Measurements from ENCODE around the gene CBLB.

- no peak for TF ChIP-seq CTCF (IDR thresholded peaks at IDR 0.05)
- TF ChIP-seq GATA3 (IDR thresholded peaks at IDR 0.05; ENCODE audit: borderline replicate concordance), result no peak
- no peak for TF ChIP-seq BCL3 (IDR thresholded peaks at IDR 0.05)
- TF ChIP-seq RFX5 (IDR thresholded peaks at IDR 0.05), result no peak
- TF ChIP-seq ELK1 (IDR thresholded peaks at IDR 0.05; ENCODE audit: low read depth, low read length), result no peak
- TF ChIP-seq POLR2A (IDR thresholded peaks at IDR 0.05; ENCODE audit: low read length), result no peak
- TF ChIP-seq FOSB (CRISPR knock-in tag; IDR thresholded peaks at IDR 0.05), result no peak
- no peak for TF ChIP-seq HDAC2 (IDR thresholded peaks at IDR 0.05)
Measured at GRCh38 chr3:105755121-105755886, 113.5 kb downstream of the CBLB start.

Measured in A549 (cell line).